ENCODE results near the gene TERT.

- TF ChIP-seq, protein P1, sequence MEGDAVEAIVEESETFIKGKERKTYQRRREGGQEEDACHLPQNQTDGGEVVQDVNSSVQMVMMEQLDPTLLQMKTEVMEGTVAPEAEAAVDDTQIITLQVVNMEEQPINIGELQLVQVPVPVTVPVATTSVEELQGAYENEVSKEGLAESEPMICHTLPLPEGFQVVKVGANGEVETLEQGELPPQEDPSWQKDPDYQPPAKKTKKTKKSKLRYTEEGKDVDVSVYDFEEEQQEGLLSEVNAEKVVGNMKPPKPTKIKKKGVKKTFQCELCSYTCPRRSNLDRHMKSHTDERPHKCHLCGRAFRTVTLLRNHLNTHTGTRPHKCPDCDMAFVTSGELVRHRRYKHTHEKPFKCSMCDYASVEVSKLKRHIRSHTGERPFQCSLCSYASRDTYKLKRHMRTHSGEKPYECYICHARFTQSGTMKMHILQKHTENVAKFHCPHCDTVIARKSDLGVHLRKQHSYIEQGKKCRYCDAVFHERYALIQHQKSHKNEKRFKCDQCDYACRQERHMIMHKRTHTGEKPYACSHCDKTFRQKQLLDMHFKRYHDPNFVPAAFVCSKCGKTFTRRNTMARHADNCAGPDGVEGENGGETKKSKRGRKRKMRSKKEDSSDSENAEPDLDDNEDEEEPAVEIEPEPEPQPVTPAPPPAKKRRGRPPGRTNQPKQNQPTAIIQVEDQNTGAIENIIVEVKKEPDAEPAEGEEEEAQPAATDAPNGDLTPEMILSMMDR (IDR thresholded peaks at IDR 0.05; ENCODE audit: poor library complexity) = no peak
- no peak for TF ChIP-seq EZH2 (IDR thresholded peaks at IDR 0.05; ENCODE audit: borderline replicate concordance)
- TF ChIP-seq EZH2phosphoT487 (IDR thresholded peaks at IDR 0.05; ENCODE audit: low read depth, severe bottlenecking, unreplicated experiment) = no peak
Observed at GRCh38 chr5:1317921-1318565, 23.2 kb upstream of the TERT start.

All from hepatocyte (in vitro differentiated cells).